Mesothelial cell of epicardium (in vitro differentiated cells): Measurements from ENCODE around the gene SOX6. TPM values are rescaled to one million over a fixed set of nuclear protein-coding genes. Genes with fewer than 3 reads are reported as not detected.
"Not testable (repeated sequence)": the region's sequence is repeated elsewhere in the genome, so short reads cannot be mapped to it uniquely, and the experiment has no call there.

Experiments
- DNase-seq, 2 experiments: peaks; one replicate each; pipeline ENCODE4 v3.0.0; 2021; ENCODE audit warnings: low spot score in 2 of 2; ENCODE audit not compliant: unreplicated experiment in 2 of 2
- H3K27ac Mint-ChIP-seq: 2 replicates; pipeline ENCODE4 v1.8.0; 2021; ENCODE audit warnings: mixed read lengths
- H3K27me3 Mint-ChIP-seq: 2 replicates; pipeline ENCODE4 v1.8.0; 2021; ENCODE audit warnings: low read depth, mixed read lengths
- H3K36me3 Mint-ChIP-seq: 2 replicates; pipeline ENCODE4 v1.8.0; 2021; ENCODE audit warnings: mixed read lengths
- H3K4me1 Mint-ChIP-seq: 2 replicates; pipeline ENCODE4 v1.8.0; 2021; ENCODE audit warnings: mixed read lengths
- H3K4me3 Mint-ChIP-seq: 2 replicates; pipeline ENCODE4 v1.8.0; 2021; ENCODE audit warnings: mild to moderate bottlenecking, moderate library complexity, mixed read lengths
- H3K9me3 Mint-ChIP-seq: 2 replicates; pipeline ENCODE4 v1.8.0; 2021; ENCODE audit warnings: mixed read lengths
- total RNA-seq: library from RNA; stranded (reverse); gene quantifications from 3 replicates; pipeline ENCODE4 v1.2.1, GENCODE V29; 2021
- TF ChIP-seq, protein P1 (sequence below): fragments of 200-600 bp; sonication (generic); IDR thresholded peaks from one replicate; pipeline ENCODE4 v1.5.0; 2021; ENCODE audit warnings: antibody characterized with exemption; ENCODE audit not compliant: unreplicated experiment

SOX6 gene
- total RNA-seq, 1 donor from 2014 or later, result 46.4 TPM

DNA sequence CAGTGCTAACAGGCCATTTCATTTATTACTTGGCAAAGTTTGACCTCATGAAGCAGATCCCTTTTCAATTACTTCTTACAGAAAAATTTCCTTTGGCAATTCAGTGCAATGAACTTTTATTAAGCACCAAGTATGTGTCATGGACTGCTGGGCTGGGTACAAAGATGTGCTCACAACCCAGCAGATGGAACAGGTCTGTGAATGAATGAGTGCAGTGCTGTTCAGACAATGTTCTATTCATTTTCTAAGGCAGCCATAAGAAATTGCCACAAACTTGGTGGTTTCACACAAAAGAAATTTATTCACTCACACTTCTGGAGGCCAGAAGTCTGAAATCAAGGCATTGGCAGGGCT, 428.5 kb downstream of the SOX6 start:
- no peak overlapping the region for H3K27ac Mint-ChIP-seq
- H3K36me3 Mint-ChIP-seq, result no peaks in the 10 kb centered on the region
- DNase-seq, result no peak

DNA sequence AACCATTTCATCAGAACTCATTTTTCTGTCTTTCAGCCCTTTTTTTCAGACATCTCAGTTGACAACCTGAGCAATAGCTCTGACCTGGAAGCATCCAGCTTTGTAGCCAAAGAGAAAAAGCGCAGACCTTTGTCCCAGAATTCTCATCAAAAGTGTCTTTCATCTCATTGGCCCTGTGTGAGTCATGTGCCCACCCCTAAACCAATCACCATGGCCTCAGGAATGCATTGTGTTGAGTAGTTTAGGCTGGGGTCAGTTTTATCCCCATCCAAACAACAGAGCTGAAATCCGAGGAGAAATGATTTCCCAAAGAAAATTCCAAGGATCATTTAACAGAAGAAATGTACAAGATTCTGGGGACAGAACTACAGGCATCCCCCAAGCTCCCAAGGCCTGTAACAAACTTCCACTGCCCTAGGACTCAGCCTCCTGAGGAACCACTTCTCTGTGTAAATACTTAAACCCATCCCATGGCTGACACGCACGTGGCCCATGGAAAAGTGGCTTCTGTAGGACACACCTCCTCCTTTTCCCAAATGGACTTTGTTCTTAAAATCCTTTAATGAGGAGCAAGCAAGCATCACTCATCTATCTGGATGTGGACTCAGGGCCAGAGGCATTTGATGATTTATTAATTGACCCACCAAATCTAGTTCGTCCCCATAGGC, 429.0 kb downstream of the SOX6 start:
- DNase-seq, result no peak
- no peak overlapping the region for H3K4me3 Mint-ChIP-seq
- H3K27me3 Mint-ChIP-seq, result peaks cover 2% of the 10 kb centered on the region
- peaks cover 12% of the 10 kb centered on the region for H3K9me3 Mint-ChIP-seq
- no peak overlapping the region for H3K27ac Mint-ChIP-seq
- H3K36me3 Mint-ChIP-seq, result no peaks in the 10 kb centered on the region
- H3K4me1 Mint-ChIP-seq, result no peaks in the 10 kb centered on the region
- TF ChIP-seq, protein P1, sequence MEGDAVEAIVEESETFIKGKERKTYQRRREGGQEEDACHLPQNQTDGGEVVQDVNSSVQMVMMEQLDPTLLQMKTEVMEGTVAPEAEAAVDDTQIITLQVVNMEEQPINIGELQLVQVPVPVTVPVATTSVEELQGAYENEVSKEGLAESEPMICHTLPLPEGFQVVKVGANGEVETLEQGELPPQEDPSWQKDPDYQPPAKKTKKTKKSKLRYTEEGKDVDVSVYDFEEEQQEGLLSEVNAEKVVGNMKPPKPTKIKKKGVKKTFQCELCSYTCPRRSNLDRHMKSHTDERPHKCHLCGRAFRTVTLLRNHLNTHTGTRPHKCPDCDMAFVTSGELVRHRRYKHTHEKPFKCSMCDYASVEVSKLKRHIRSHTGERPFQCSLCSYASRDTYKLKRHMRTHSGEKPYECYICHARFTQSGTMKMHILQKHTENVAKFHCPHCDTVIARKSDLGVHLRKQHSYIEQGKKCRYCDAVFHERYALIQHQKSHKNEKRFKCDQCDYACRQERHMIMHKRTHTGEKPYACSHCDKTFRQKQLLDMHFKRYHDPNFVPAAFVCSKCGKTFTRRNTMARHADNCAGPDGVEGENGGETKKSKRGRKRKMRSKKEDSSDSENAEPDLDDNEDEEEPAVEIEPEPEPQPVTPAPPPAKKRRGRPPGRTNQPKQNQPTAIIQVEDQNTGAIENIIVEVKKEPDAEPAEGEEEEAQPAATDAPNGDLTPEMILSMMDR, result no peak

More for the DNA sequence above, 428.5 kb downstream of the SOX6 start:
- H3K4me3 Mint-ChIP-seq, result no peak overlapping the region
- H3K27me3 Mint-ChIP-seq, result peaks cover 2% of the 10 kb centered on the region
- H3K4me1 Mint-ChIP-seq, result no peaks in the 10 kb centered on the region
- H3K9me3 Mint-ChIP-seq, result peaks cover 12% of the 10 kb centered on the region
- TF ChIP-seq, protein P1, result no peak

DNA sequence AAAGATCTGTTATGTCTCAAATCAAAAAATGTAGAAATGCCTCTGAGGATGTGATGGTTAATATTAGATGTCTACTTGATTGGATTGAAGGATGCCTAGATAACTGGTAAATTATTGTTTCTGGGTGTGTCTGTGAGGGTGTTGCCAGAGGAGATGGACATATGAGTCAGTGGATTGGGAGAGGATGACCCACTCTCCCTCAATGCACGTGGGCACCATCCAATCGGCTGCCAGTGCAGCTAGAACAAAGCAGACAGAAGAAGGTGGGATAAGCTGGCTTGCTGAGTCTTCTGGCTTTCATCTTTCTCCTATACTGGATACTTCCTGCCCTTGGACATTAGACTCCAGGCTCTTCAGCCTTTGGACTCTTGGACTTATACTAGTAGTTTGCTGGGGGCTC, 430.3 kb downstream of the SOX6 start:
- no peak overlapping the region for H3K27ac Mint-ChIP-seq
- no peak for DNase-seq
- H3K4me3 Mint-ChIP-seq, result no peak overlapping the region
- no peaks in the 10 kb centered on the region for H3K36me3 Mint-ChIP-seq
- peaks cover 5% of the 10 kb centered on the region for H3K9me3 Mint-ChIP-seq
- peaks cover under 1% of the 10 kb centered on the region for H3K4me1 Mint-ChIP-seq
- TF ChIP-seq, protein P1, result no peak
- H3K27me3 Mint-ChIP-seq, result peaks cover 2% of the 10 kb centered on the region

DNA sequence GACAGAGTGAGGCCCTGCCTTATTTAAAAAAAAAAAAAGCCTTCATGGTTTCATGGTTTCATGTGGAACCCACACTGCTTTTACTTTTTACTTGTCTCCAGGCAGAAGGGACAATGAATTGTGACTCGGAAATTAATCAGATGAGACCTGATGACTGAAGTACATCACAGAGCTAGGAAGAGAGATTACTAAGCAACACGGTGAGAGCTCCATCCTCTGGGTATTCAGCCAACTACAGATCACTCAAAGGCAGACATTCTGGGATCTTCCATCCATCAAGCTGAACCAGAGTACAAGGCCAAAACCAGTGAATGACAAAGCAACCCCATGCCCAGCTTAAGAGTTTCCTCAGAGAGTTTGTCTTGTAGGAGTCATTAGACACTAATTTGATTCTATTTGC, 433.2 kb downstream of the SOX6 start:
- peaks cover 11% of the 10 kb centered on the region for H3K4me1 Mint-ChIP-seq
- TF ChIP-seq, protein P1, result no peak
- H3K4me3 Mint-ChIP-seq, result no peak overlapping the region
- peaks cover 1% of the 10 kb centered on the region for H3K27me3 Mint-ChIP-seq
- H3K9me3 Mint-ChIP-seq, result no peaks in the 10 kb centered on the region
- no peak for DNase-seq
- no peaks in the 10 kb centered on the region for H3K36me3 Mint-ChIP-seq
- H3K27ac Mint-ChIP-seq, result no peak overlapping the region

DNA sequence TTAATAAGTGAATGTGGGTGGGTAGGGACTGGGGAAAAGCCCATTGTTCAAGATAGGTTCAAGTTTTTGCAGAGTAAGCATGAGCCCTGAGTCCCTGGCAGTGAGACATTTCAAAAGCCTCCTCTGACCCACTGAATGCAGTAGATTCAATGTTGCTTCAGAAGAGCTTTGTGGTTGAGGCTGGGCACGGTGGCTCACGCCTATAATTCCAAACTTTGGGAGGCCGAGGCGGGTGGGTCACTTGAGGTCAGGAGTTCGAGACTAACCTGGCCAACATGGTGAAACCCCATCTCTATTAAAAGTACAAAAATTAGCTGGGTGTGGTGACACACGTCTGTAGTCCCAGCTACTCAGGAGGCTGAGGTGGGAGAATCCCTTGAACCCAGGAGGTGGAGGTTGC, 433.6 kb downstream of the SOX6 start:
- not testable (repeated sequence) for H3K4me3 Mint-ChIP-seq, H3K27ac Mint-ChIP-seq, H3K36me3 Mint-ChIP-seq, H3K27me3 Mint-ChIP-seq, H3K9me3 Mint-ChIP-seq
- DNase-seq, result peak in 1 of 2 experiments; percentile 13
- H3K4me1 Mint-ChIP-seq, result peaks cover 11% of the 10 kb centered on the region

DNA sequence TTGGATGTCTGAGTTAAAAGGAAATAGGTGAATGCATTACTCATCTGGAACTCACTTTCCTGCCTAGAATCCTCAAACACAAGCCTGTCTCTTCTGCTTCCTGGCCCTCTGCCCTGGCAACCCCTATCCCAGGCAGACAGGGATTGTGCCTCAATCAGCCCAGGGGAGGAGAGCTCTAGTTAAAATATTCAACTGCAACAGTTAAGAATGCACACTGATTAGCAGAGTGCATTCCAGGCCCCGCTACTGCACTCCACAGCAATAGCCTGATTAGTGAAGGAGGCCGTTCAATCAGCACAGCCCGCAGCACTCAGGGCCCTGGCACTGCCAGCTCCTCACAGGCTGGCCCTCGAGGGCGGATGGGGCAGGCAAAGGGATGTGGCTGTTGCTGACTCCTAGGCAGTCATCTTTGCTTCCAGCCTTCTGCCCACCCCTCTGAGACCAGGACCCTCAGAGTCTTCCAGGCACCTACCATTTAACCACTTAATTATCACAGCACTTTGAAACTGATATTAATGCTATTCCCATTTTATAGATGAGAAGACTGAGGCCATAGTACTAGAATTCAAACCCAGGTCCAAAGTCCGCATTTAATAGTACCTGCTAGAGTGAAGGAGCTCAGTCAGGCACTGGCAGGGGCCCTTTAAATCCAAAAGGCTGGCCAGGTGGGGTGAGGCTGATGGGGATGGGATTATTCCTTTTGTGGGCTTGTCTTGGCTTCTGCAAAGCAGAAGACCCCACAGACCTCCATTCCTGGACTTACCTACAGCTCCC, 435.3 kb downstream of the SOX6 start:
- TF ChIP-seq, protein P1, result no peak
- Mint-ChIP-seq H3K27ac (peak overlapping the region; percentile 15), H3K27me3 (peaks cover 2% of the 10 kb centered on the region), H3K4me1 (peaks cover 11% of the 10 kb centered on the region), H3K36me3 (no peaks in the 10 kb centered on the region), H3K4me3 (no peak overlapping the region), H3K9me3 (peaks cover 2% of the 10 kb centered on the region)
- no peak for DNase-seq
